K562 (cell line): ENCODE measurements around the gene DHX58. TPM values are rescaled to one million over a fixed set of nuclear protein-coding genes. Genes with fewer than 3 reads are reported as not detected.

Experiments
- CHD1 ChIP-seq: fragments of 200-600 bp; sonication (generic); IDR thresholded peaks from one replicate; pipeline ENCODE4 v1.6.1; 2012; ENCODE audit warnings: mild to moderate bottlenecking, moderate library complexity, low read length, inconsistent platforms
- CHD7 ChIP-seq: fragments of 200-600 bp; sonication (generic); IDR thresholded peaks from one replicate; pipeline ENCODE4 v1.6.1; 2012; ENCODE audit warnings: mild to moderate bottlenecking, low read depth, low read length, inconsistent platforms
- CREB1 ChIP-seq, 2 experiments: sonication (generic) in 1 of 2; formaldehyde crosslinking in 1 of 2; IDR thresholded peaks; 2 replicates each; pipeline versions ENCODE4 v1.6.1 to v1.8.0; 2012 to 2022; ENCODE audit warnings: inconsistent platforms in 1 of 2, mild to moderate bottlenecking in 1 of 2, missing genetic modification reagents in 1 of 2, moderate library complexity in 1 of 2
- SPI1 ChIP-seq: IDR thresholded peaks from 2 replicates; pipeline ENCODE4 v1.6.1; 2011; ENCODE audit warnings: low read depth, low read length, control low read depth, borderline replicate concordance
- TCF15 ChIP-seq: fragments of 250-450 bp; sonication (Bioruptor Pico); IDR thresholded peaks from 2 replicates; pipeline ENCODE4 v1.8.0; 2022; ENCODE audit warnings: moderate library complexity, mild to moderate bottlenecking, inconsistent platforms
- ZBTB11 ChIP-seq, 3 experiments: fragments of 200-800 bp in 1 of 3; fragments of 250-450 bp in 1 of 3; fragments of 450-650 bp in 1 of 3; sonication (Bioruptor Pico) in 1 of 3; sonication (Bioruptor generic) in 1 of 3; formaldehyde crosslinking in 1 of 3; IDR thresholded peaks; 2 replicates each; pipeline versions ENCODE4 v1.6.1 to v1.8.0; 2016 to 2022; ENCODE audit warnings: mild to moderate bottlenecking in 2 of 3, missing genetic modification characterization in 2 of 3, missing compliant biosample characterization in 1 of 3, moderate library complexity in 1 of 3
- polyA plus RNA-seq, 8 experiments: library from polyadenylated mRNA; depleted of rRNA in 4 of 8; stranded (reverse) in 5 of 8; unstranded in 3 of 8; fragments of >200 nt; fragmentation: Nextera tagmentation in 2 of 8; fragmentation: Illumina TruSeq in 1 of 8; extraction: Ambion mirVana in 2 of 8; extraction: Trizol in 1 of 8; gene quantifications; 2 replicates each; pipeline versions ENCODE4 v1.2.1 to v1.2.3, GENCODE V29; 2011 to 2014; ENCODE audit warnings: inconsistent platforms in 1 of 8, missing spikeins in 1 of 8
- total RNA-seq, 7 experiments: library from RNA; depleted of rRNA in 6 of 7; stranded (reverse); fragments of >200 nt in 6 of 7; fragmentation: Illumina TruSeq in 2 of 7; extraction: Trizol in 2 of 7; gene quantifications; 2 replicates each; pipeline versions ENCODE4 v1.2.1 to v1.2.3, GENCODE V29; 2011 to 2021; ENCODE audit warnings: low replicate concordance in 1 of 7

DHX58 gene
- total and polyA plus RNA-seq, 9 of the 15 experiments (the other 6 are each of a cell fraction or from before 2014, with no cell fraction given): 0.15 to 3.0 (median 1.4) TPM

GRCh38 chr17:42131981-42132432 is 19.5 kb upstream of the DHX58 start (continued):
- TF ChIP-seq ZBTB11 (CRISPR knock-in tag; IDR thresholded peaks at IDR 0.05): no peak
- TF ChIP-seq CHD7: no peak
- no peak for TF ChIP-seq TCF15 (CRISPR knock-in tag)
- TF ChIP-seq CREB1 (IDR thresholded peaks at IDR 0.05): no peak
- TF ChIP-seq CREB1 (CRISPR knock-in tag; IDR thresholded peaks at IDR 0.05): no peak
- TF ChIP-seq SPI1: no peak
- no peak for TF ChIP-seq CHD1
